ENCODE results near the gene ABTB1.

DNA sequence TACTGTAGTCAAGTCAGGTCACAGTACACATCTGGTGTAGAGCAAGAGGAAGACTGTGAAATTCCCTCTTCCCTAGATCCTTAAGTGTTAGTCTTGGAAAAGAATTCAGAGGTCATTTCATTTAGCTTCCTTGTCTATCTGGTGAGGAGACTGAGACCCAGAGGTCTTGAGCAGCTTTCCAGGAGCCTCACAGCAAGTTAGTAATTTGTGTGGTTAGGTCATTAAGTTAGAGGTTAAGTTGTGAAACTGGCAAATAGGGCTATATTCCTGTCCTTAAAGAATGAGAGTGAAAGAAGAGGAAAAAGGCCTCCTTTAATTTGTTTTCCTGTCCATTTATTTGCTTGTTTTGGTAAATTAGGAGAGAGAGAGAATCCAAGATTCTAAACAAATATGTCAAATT is 34.8 kb upstream of the ABTB1 start:
- no peak for TF ChIP-seq POLR2A (IDR thresholded peaks at IDR 0.05)
- TF ChIP-seq, protein P1, sequence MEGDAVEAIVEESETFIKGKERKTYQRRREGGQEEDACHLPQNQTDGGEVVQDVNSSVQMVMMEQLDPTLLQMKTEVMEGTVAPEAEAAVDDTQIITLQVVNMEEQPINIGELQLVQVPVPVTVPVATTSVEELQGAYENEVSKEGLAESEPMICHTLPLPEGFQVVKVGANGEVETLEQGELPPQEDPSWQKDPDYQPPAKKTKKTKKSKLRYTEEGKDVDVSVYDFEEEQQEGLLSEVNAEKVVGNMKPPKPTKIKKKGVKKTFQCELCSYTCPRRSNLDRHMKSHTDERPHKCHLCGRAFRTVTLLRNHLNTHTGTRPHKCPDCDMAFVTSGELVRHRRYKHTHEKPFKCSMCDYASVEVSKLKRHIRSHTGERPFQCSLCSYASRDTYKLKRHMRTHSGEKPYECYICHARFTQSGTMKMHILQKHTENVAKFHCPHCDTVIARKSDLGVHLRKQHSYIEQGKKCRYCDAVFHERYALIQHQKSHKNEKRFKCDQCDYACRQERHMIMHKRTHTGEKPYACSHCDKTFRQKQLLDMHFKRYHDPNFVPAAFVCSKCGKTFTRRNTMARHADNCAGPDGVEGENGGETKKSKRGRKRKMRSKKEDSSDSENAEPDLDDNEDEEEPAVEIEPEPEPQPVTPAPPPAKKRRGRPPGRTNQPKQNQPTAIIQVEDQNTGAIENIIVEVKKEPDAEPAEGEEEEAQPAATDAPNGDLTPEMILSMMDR (IDR thresholded peaks at IDR 0.05): no peak
